Loucy (cell line): ENCODE measurements around the gene EIPR1.

Source experiments
- H2AFZ ChIP-seq: fragments of 200-600 bp; sonication (generic); 2 replicates; pipeline ENCODE4 v1.6.0; 2016; ENCODE audit warnings: antibody characterized with exemption, mild to moderate bottlenecking, low read length, moderate library complexity
- H3F3A ChIP-seq: fragments of 200-600 bp; 2 replicates; pipeline ENCODE4 v1.6.0; 2016; ENCODE audit warnings: antibody characterized with exemption, low read depth, mild to moderate bottlenecking
- H3K27me3 ChIP-seq: fragments of 200-600 bp; sonication (generic); 2 replicates; pipeline ENCODE4 v1.6.1; 2014; ENCODE audit warnings: low read length, mild to moderate bottlenecking; ENCODE audit not compliant: insufficient read depth, poor library complexity, severe bottlenecking
- H3K36me3 ChIP-seq: fragments of 200-600 bp; sonication (generic); 2 replicates; pipeline ENCODE4 v1.6.1; 2016; ENCODE audit warnings: low read length; ENCODE audit not compliant: insufficient read depth
- H3K4me1 ChIP-seq: fragments of 200-600 bp; sonication (generic); 2 replicates; pipeline ENCODE4 v1.5.1; 2014; ENCODE audit warnings: low read length, mild to moderate bottlenecking; ENCODE audit not compliant: insufficient read depth, poor library complexity, severe bottlenecking
- H3K4me2 ChIP-seq: fragments of 200-600 bp; sonication (generic); 2 replicates; pipeline ENCODE4 v1.6.0; 2014; ENCODE audit warnings: antibody characterized with exemption, low read length, low read depth, mild to moderate bottlenecking; ENCODE audit not compliant: poor library complexity, severe bottlenecking
- H3K4me3 ChIP-seq: fragments of 200-600 bp; sonication (generic); 2 replicates; pipeline ENCODE4 v1.5.1; 2014; ENCODE audit warnings: low read length, mild to moderate bottlenecking, mixed read lengths; ENCODE audit not compliant: poor library complexity, severe bottlenecking
- H3K79me2 ChIP-seq: fragments of 200-600 bp; sonication (generic); 2 replicates; pipeline ENCODE4 v1.6.1; 2014; ENCODE audit warnings: low read length; ENCODE audit not compliant: insufficient read depth
- H3K9ac ChIP-seq: fragments of 200-600 bp; sonication (generic); 2 replicates; pipeline ENCODE4 v1.6.0; 2014; ENCODE audit warnings: mild to moderate bottlenecking, low read depth, low read length, moderate library complexity; ENCODE audit not compliant: poor library complexity, severe bottlenecking
- H3K9me2 ChIP-seq: fragments of 200-600 bp; sonication (generic); replicated peaks from 2 replicates; pipeline ENCODE4 v1.6.1; 2016; ENCODE audit warnings: low read depth, low read length, mixed read lengths
- H3K9me3 ChIP-seq: fragments of 200-600 bp; sonication (generic); 2 replicates; pipeline ENCODE4 v1.6.1; 2014; ENCODE audit warnings: mild to moderate bottlenecking, antibody characterized with exemption, low read length, low read depth; ENCODE audit not compliant: insufficient read depth
- H4K20me1 ChIP-seq: fragments of 200-600 bp; sonication (generic); 2 replicates; pipeline ENCODE4 v1.6.0; 2014; ENCODE audit warnings: antibody characterized with exemption, low read length, mild to moderate bottlenecking; ENCODE audit not compliant: insufficient read depth, poor library complexity, severe bottlenecking
- CTCF ChIP-seq: fragments of 200-600 bp; sonication (generic); conservative IDR thresholded peaks from 2 replicates; pipeline ENCODE4 v1.5.1; 2014; ENCODE audit warnings: mild to moderate bottlenecking, antibody characterized with exemption, low read length
- EZH2phosphoT487 ChIP-seq: fragments of 200-600 bp; IDR thresholded peaks from 2 replicates; pipeline ENCODE4 v1.6.1; 2018; ENCODE audit warnings: antibody characterized with exemption, mild to moderate bottlenecking, moderate library complexity, borderline replicate concordance

Gene EIPR1

GRCh38 chr2:3145471-3146021, 232.1 kb downstream of the EIPR1 start:
- H4K20me1 ChIP-seq: no peaks in the 10 kb centered on the region

GRCh38 chr2:3144856-3145255, 232.8 kb downstream of the EIPR1 start:
- no peak overlapping the region for H3K4me3 ChIP-seq
- no peaks in the 10 kb centered on the region for H3K4me1 ChIP-seq
- no peaks in the 10 kb centered on the region for H3K36me3 ChIP-seq
- H3F3A ChIP-seq: no peaks in the 10 kb centered on the region
- H2AFZ ChIP-seq: no peak overlapping the region
- H3K9me3 ChIP-seq: peaks cover 3% of the 10 kb centered on the region; the same call in 1 of the 2 replicates
- H3K79me2 ChIP-seq: no peaks in the 10 kb centered on the region
- H3K4me2 ChIP-seq: no peak overlapping the region
- H3K27me3 ChIP-seq: no peaks in the 10 kb centered on the region
- no peak overlapping the region for H3K9ac ChIP-seq
- no peak for TF ChIP-seq CTCF
- no peak for TF ChIP-seq EZH2phosphoT487
- no peaks in the 10 kb centered on the region for H4K20me1 ChIP-seq
- H3K9me2 ChIP-seq: no peaks in the 10 kb centered on the region

More at GRCh38 chr2:3145471-3146021, 232.1 kb downstream of the EIPR1 start:
- Histone ChIP-seq H3K9me2 (no peaks in the 10 kb centered on the region), H3K4me3 (no peak overlapping the region), H3K79me2 (no peaks in the 10 kb centered on the region), H3K4me2 (no peak overlapping the region), H3K27me3 (no peaks in the 10 kb centered on the region), H3K9ac (no peak overlapping the region), H3K4me1 (no peaks in the 10 kb centered on the region), H3K9me3 (peaks cover 3% of the 10 kb centered on the region; the same call in 1 of the 2 replicates), H3K36me3 (no peaks in the 10 kb centered on the region), H3F3A (no peaks in the 10 kb centered on the region), H2AFZ (no peak overlapping the region)
- TF ChIP-seq CTCF (no peak), EZH2phosphoT487 (no peak)

- no peak overlapping the region for H3K4me3 ChIP-seq
- H3K4me1 ChIP-seq: no peaks in the 10 kb centered on the region
These were observed 234.0 kb downstream of the EIPR1 start for GRCh38 chr2:3143602-3144001.

More at GRCh38 chr2:3143602-3144001, 234.0 kb downstream of the EIPR1 start:
- Histone ChIP-seq H2AFZ (no peak overlapping the region), H3K79me2 (no peaks in the 10 kb centered on the region), H3K9ac (no peak overlapping the region), H3K4me2 (no peak overlapping the region), H3K36me3 (no peaks in the 10 kb centered on the region), H3K9me2 (no peaks in the 10 kb centered on the region), H4K20me1 (no peaks in the 10 kb centered on the region), H3K27me3 (no peaks in the 10 kb centered on the region), H3F3A (no peaks in the 10 kb centered on the region), H3K9me3 (peaks cover 3% of the 10 kb centered on the region; the same call in 1 of the 2 replicates)
- TF ChIP-seq CTCF (no peak), EZH2phosphoT487 (no peak)
